ENCODE measurements around the gene DEFB123.

DEFB123 gene

GRCh38 chr20:31473331-31474096 lies 33.1 kb downstream of the DEFB123 start:
- DNase-seq (ENCODE audit: low read depth, low spot score), result no peak

GRCh38 chr20:31474097-31474436 lies 33.6 kb downstream of the DEFB123 start:
- no peak for DNase-seq (ENCODE audit: low read depth, low spot score)

- DNase-seq (ENCODE audit: low read depth, low spot score), result peak; percentile 38
Measured at GRCh38 chr20:31474758-31475427, 34.5 kb downstream of the DEFB123 start, which contains the start of the genes DEFB124 and REM1. Gene DEFB124, minus strand, starts transcription at chr20:31475127. Its CDS starts 2,114 bp downstream, at chr20:31473013. Gene REM1, plus strand, starts transcription at chr20:31475288. Its CDS starts 1,158 bp downstream, at chr20:31476446.

GRCh38 chr20:31475472-31476293 lies 35.3 kb downstream of the DEFB123 start:
- DNase-seq (ENCODE audit: low read depth, low spot score), result no peak

GRCh38 chr20:31476294-31476585 lies 35.8 kb downstream of the DEFB123 start:
- no peak for DNase-seq (ENCODE audit: low read depth, low spot score)

- DNase-seq (ENCODE audit: low read depth, low spot score), result no peak
Measured at GRCh38 chr20:31476643-31477215, 36.3 kb downstream of the DEFB123 start.

GRCh38 chr20:31484001-31484400 lies 43.6 kb downstream of the DEFB123 start:
- DNase-seq (ENCODE audit: low read depth, low spot score), result no peak

- DNase-seq (ENCODE audit: low read depth, low spot score), result no peak
Measured at GRCh38 chr20:31485450-31486339, 45.3 kb downstream of the DEFB123 start.

- DNase-seq (ENCODE audit: low read depth, low spot score), result no peak
Measured at GRCh38 chr20:31488115-31488514, 47.7 kb downstream of the DEFB123 start.

GRCh38 chr20:31489152-31489551 lies 48.7 kb downstream of the DEFB123 start:
- no peak for DNase-seq (ENCODE audit: low read depth, low spot score)

GRCh38 chr20:31490752-31491151 lies 50.3 kb downstream of the DEFB123 start:
- no peak for DNase-seq (ENCODE audit: low read depth, low spot score)

GRCh38 chr20:31494131-31494530 lies 53.7 kb downstream of the DEFB123 start:
- DNase-seq (ENCODE audit: low read depth, low spot score), result peak; percentile 76

GRCh38 chr20:31496761-31497295 lies 56.4 kb downstream of the DEFB123 start:
- peak; percentile 44 for DNase-seq (ENCODE audit: low read depth, low spot score)

GRCh38 chr20:31497838-31498540 lies 57.6 kb downstream of the DEFB123 start:
- peak; percentile 87 for DNase-seq (ENCODE audit: low read depth, low spot score)

Data from ELF-1 (cell line).